SU-DHL-6 (cell line): ENCODE measurements around the gene APOC4.

Experiments
- CTCF ChIP-seq: fragments of 200-600 bp; sonication (generic); IDR thresholded peaks from one replicate; pipeline ENCODE4 v1.5.1; 2017; ENCODE audit warnings: antibody characterized with exemption, mild to moderate bottlenecking, low read length, moderate library complexity; ENCODE audit not compliant: insufficient read depth, poor library complexity, severe bottlenecking
- EZH2phosphoT487 ChIP-seq: fragments of 200-600 bp; sonication (generic), shearing (Covaris generic); conservative IDR thresholded peaks from 2 replicates; pipeline ENCODE4 v1.6.1; 2018; ENCODE audit warnings: mild to moderate bottlenecking, antibody characterized with exemption, low read length, moderate library complexity, mixed read lengths

- TF ChIP-seq CTCF (no peak), EZH2phosphoT487 (no peak)
These were observed 48.0 kb upstream of the APOC4 start for GRCh38 chr19:44894052-44894400.
